CD4-positive, alpha-beta T cell treated with Interleukin-6 for 4 hours (primary cell): ENCODE results near the gene SLC66A3.

Experiments
- DNase-seq: peaks from one replicate; pipeline ENCODE4 v3.0.0-alpha.2; 2020; ENCODE audit warnings: mixed read lengths

Gene SLC66A3

GRCh38 chr2:11140492-11140891 is 14.8 kb upstream of the SLC66A3 start:
- DNase-seq: no peak

GRCh38 chr2:11141319-11141718 is 13.9 kb upstream of the SLC66A3 start:
- DNase-seq: no peak

GRCh38 chr2:11142330-11142729 is 12.9 kb upstream of the SLC66A3 start:
- DNase-seq: no peak

- no peak for DNase-seq
Measured at GRCh38 chr2:11142987-11143386, 12.3 kb upstream of the SLC66A3 start.

- DNase-seq: no peak
Measured at GRCh38 chr2:11144077-11144737, 11.1 kb upstream of the SLC66A3 start.

- no peak for DNase-seq
Measured at GRCh38 chr2:11144738-11145079, 10.6 kb upstream of the SLC66A3 start.

GRCh38 chr2:11145350-11145749 is 9.9 kb upstream of the SLC66A3 start:
- no peak for DNase-seq

GRCh38 chr2:11146076-11146475 is 9.2 kb upstream of the SLC66A3 start:
- DNase-seq: no peak

- DNase-seq: no peak
Measured at GRCh38 chr2:11147263-11147662, 8.0 kb upstream of the SLC66A3 start.

- DNase-seq: no peak
Measured at GRCh38 chr2:11152591-11152990, 2.7 kb upstream of the SLC66A3 start.

- DNase-seq: no peak
Measured at GRCh38 chr2:11154016-11154922, 998 bp upstream of the SLC66A3 start.

GRCh38 chr2:11154923-11155380 is 315 bp upstream of the SLC66A3 start:
- DNase-seq: peak; percentile 99

GRCh38 chr2:11156396-11157075 is 1.3 kb downstream of the SLC66A3 start:
- no peak for DNase-seq

- DNase-seq: no peak
Measured at GRCh38 chr2:11157296-11157695, 2.0 kb downstream of the SLC66A3 start.

- DNase-seq: no peak
Measured at GRCh38 chr2:11157731-11158130, 2.5 kb downstream of the SLC66A3 start.

- no peak for DNase-seq
Measured at GRCh38 chr2:11158916-11159573, 3.8 kb downstream of the SLC66A3 start.

- DNase-seq: no peak
Measured at GRCh38 chr2:11159574-11160170, 4.4 kb downstream of the SLC66A3 start.

- DNase-seq: no peak
Measured at GRCh38 chr2:11160256-11160655, 5.0 kb downstream of the SLC66A3 start.

- no peak for DNase-seq
Measured at GRCh38 chr2:11160731-11161455, 5.6 kb downstream of the SLC66A3 start.

GRCh38 chr2:11161747-11162146 is 6.5 kb downstream of the SLC66A3 start:
- no peak for DNase-seq

GRCh38 chr2:11163439-11164317 is 8.4 kb downstream of the SLC66A3 start:
- DNase-seq: no peak
